Bronchial epithelial cell (primary cell): Measurements from ENCODE around the gene PRC1. TPM values are rescaled to one million over a fixed set of nuclear protein-coding genes. Genes with fewer than 3 reads are reported as not detected.

Source experiments
- DNase-seq: peaks from one replicate; pipeline ENCODE4 v3.0.0-alpha.2; 2010; ENCODE audit warnings: low read depth
- FAIRE-seq: peaks from 2 replicates; lab custom pipeline; 2011; peaks lifted over from hg19 to GRCh38; lab: Jason Lieb, UNC
- H3K27me3 ChIP-seq: 2 replicates; pipeline ENCODE4 v1.5.1; 2011; ENCODE audit warnings: low read length; ENCODE audit not compliant: control insufficient read depth, insufficient read depth
- H3K36me3 ChIP-seq: 2 replicates; pipeline ENCODE4 v1.5.1; 2011; ENCODE audit warnings: low read length; ENCODE audit not compliant: control insufficient read depth, insufficient read depth
- H3K4me3 ChIP-seq: 2 replicates; pipeline ENCODE4 v1.5.1; 2011; ENCODE audit warnings: mild to moderate bottlenecking, low read depth, low read length, control low read depth
- CTCF ChIP-seq: IDR thresholded peaks from 2 replicates; pipeline ENCODE4 v1.5.1; 2011; ENCODE audit warnings: mild to moderate bottlenecking, moderate library complexity, low read length, control low read depth, inconsistent platforms; ENCODE audit not compliant: insufficient read depth, severe bottlenecking
- total RNA-seq: library from RNA; depleted of rRNA; stranded (reverse); fragments of >200 nt; gene quantifications from 2 replicates; pipeline ENCODE4 v1.2.1, GENCODE V29; 2014

PRC1 gene
- total RNA-seq, 1 donor from 2014 or later: 6.1 TPM

GRCh38 chr15:90941038-90941437 lies 53.3 kb downstream of the PRC1 start:
- no peaks in the 10 kb centered on the region for H3K27me3 ChIP-seq
- no peak for FAIRE-seq
- no peak overlapping the region for H3K4me3 ChIP-seq
- no peak for DNase-seq
- TF ChIP-seq CTCF: no peak
- H3K36me3 ChIP-seq: peaks cover 45% of the 10 kb centered on the region

- peaks cover 42% of the 10 kb centered on the region for H3K36me3 ChIP-seq
- TF ChIP-seq CTCF: no peak
- DNase-seq (no peak), FAIRE-seq (no peak)
- no peak overlapping the region for H3K4me3 ChIP-seq
- no peaks in the 10 kb centered on the region for H3K27me3 ChIP-seq
Observed at GRCh38 chr15:90939756-90940155, 54.6 kb downstream of the PRC1 start.

GRCh38 chr15:90938261-90938660 lies 56.1 kb downstream of the PRC1 start:
- H3K27me3 ChIP-seq: no peaks in the 10 kb centered on the region
- TF ChIP-seq CTCF: no peak
- DNase-seq: no peak
- peaks cover 35% of the 10 kb centered on the region for H3K36me3 ChIP-seq
- H3K4me3 ChIP-seq: no peak overlapping the region
- no peak for FAIRE-seq

DNA sequence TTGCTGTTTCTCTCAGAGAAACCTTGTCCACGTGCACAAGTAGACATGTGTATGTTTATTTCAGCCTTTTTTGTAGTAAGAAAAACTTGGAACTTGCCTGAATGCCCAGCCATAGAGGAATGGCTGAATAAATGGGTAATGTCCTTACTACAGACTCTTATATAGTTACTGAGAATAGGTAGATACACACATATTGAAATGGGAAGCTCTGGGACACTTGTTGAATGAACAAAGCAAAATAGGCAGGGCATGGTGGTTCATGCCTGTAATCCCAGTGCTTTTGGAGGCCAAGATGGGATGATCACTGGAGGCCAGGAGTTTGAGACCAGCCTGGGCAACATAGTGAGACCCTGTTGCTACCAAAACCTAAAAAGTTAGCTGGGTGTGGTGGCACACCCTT lies 57.5 kb downstream of the PRC1 start:
- FAIRE-seq: no peak
- DNase-seq: no peak
- TF ChIP-seq CTCF: no peak
- H3K36me3 ChIP-seq: peaks cover 24% of the 10 kb centered on the region
- no peaks in the 10 kb centered on the region for H3K27me3 ChIP-seq
- H3K4me3 ChIP-seq: no peak overlapping the region

- FAIRE-seq: no peak
- TF ChIP-seq CTCF: no peak
- Histone ChIP-seq H3K27me3 (no peaks in the 10 kb centered on the region), H3K4me3 (peak within 1 kb of the TSS; percentile 83), H3K36me3 (peaks cover 15% of the 10 kb centered on the region)
- DNase-seq: peak; percentile 82
Observed at GRCh38 chr15:90934949-90935751, 59.2 kb downstream of the PRC1 start, which contains the start of gene UNC45A. TSS of gene UNC45A (plus strand) at chr15:90935285. CDS start at chr15:90935325, 40 bp downstream.
